HEK293T (cell line): ENCODE measurements around the gene CNNM3.

Experiments used
- CTCF ChIA-PET: fragments of 350-600 bp; formaldehyde crosslinking; extraction: SDS; loops from one replicate; lab custom pipeline; 2021; ENCODE audit warnings: antibody characterized with exemption, inconsistent platforms; lab: Yijun Ruan, JAX
- POLR2A ChIA-PET: fragments of 350-600 bp; formaldehyde crosslinking; extraction: SDS; loops from one replicate; lab custom pipeline; 2020; ENCODE audit warnings: antibody characterized with exemption, inconsistent platforms; lab: Yijun Ruan, JAX
- DNase-seq: peaks from one replicate; pipeline ENCODE4 v3.0.0; 2012; ENCODE audit warnings: mixed read lengths; ENCODE audit errors: extremely low spot score
- ARNT ChIP-seq: fragments of 450-650 bp; IDR thresholded peaks from 2 replicates; pipeline ENCODE4 v1.6.1; 2017; ENCODE audit warnings: mild to moderate bottlenecking
- BHLHE40 ChIP-seq: fragments of 450-650 bp; IDR thresholded peaks from 2 replicates; pipeline ENCODE4 v1.6.1; 2016; ENCODE audit warnings: mild to moderate bottlenecking, moderate library complexity, borderline replicate concordance
- CTBP1 ChIP-seq: fragments of 450-650 bp; IDR thresholded peaks from 2 replicates; pipeline ENCODE4 v1.6.1; 2016; ENCODE audit warnings: borderline replicate concordance
- ELF4 ChIP-seq: fragments of 450-650 bp; IDR thresholded peaks from 2 replicates; pipeline ENCODE4 v1.6.1; 2017; ENCODE audit warnings: antibody characterized with exemption
- FOXA1 ChIP-seq: fragments of 450-650 bp; IDR thresholded peaks from 2 replicates; pipeline ENCODE4 v1.6.1; 2016; ENCODE audit warnings: mild to moderate bottlenecking
- FOXK2 ChIP-seq: fragments of 450-650 bp; IDR thresholded peaks from 2 replicates; pipeline ENCODE4 v1.6.1; 2016; ENCODE audit warnings: mild to moderate bottlenecking
- FOXM1 ChIP-seq: fragments of 450-650 bp; IDR thresholded peaks from 2 replicates; pipeline ENCODE4 v1.6.1; 2017; ENCODE audit warnings: mild to moderate bottlenecking, borderline replicate concordance
- HDGF ChIP-seq: fragments of 450-650 bp; IDR thresholded peaks from 2 replicates; pipeline ENCODE4 v1.6.1; 2017; ENCODE audit warnings: antibody characterized with exemption, borderline replicate concordance
- L3MBTL2 ChIP-seq: fragments of 450-650 bp; conservative IDR thresholded peaks from 2 replicates; pipeline ENCODE4 v1.6.1; 2016; ENCODE audit warnings: mild to moderate bottlenecking
- LEF1 ChIP-seq: fragments of 450-650 bp; IDR thresholded peaks from 2 replicates; pipeline ENCODE4 v1.6.1; 2017; ENCODE audit warnings: mild to moderate bottlenecking, borderline replicate concordance
- NFRKB ChIP-seq: fragments of 450-650 bp; IDR thresholded peaks from 2 replicates; pipeline ENCODE4 v1.6.1; 2016; ENCODE audit warnings: mild to moderate bottlenecking, moderate library complexity
- PKNOX1 ChIP-seq: fragments of 450-650 bp; IDR thresholded peaks from 2 replicates; pipeline ENCODE4 v1.6.1; 2016
- SP1 ChIP-seq: fragments of 450-650 bp; IDR thresholded peaks from 2 replicates; pipeline ENCODE4 v1.6.1; 2017
- SUZ12 ChIP-seq: fragments of 450-650 bp; IDR thresholded peaks from 2 replicates; pipeline ENCODE4 v1.6.1; 2016; ENCODE audit warnings: mild to moderate bottlenecking
- TARDBP ChIP-seq: fragments of 450-650 bp; IDR thresholded peaks from 2 replicates; pipeline ENCODE4 v1.6.1; 2016
- ZNF384 ChIP-seq: fragments of 450-650 bp; IDR thresholded peaks from 2 replicates; pipeline ENCODE4 v1.6.1; 2016

Gene CNNM3

GRCh38 chr2:96838345-96839292 lies 22.6 kb downstream of the CNNM3 start:
- CTCF ChIA-PET = no interaction called here
- TF ChIP-seq FOXA1 (no peak), ZNF384 (no peak), SUZ12 (no peak), SP1 (no peak), FOXM1 (no peak), PKNOX1 (no peak), CTBP1 (no peak), L3MBTL2 (no peak), ARNT (no peak), BHLHE40 (no peak)
- POLR2A ChIA-PET = interaction anchor here (1.4 kb wide), 1 partner anchor 20 kb away, joined by 4 read pairs; the partner anchor contains the start of gene ANKRD39
- DNase-seq = no peak

DNA sequence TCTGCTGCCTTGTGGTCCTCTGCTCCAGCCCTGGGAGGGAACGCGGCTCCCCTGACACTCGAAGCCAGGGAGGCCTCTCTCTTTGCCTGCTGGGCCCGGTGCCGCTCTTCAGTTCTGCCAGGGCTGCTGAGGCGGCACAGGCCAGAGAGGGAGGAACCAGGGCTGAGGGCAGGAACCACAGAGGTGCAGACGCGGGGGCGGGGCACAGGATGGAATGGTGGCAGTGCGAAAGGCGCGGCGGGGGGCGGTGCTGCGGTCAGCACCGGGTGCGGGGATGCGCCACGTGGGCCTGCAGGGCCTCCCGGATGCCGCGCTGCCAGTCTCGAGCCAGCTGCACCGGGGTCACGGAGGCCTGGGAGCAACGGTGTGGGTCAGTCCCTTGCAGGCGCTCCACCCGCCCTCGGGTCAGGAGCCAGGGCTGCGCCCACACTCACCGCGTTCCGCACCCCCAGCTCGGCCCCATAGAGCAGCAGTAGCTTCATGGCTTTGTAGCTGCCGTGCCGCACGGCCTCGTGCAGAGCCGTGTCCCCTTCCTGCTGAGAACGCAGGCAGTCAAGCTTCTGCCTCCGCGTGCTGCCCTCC lies 23.3 kb downstream of the CNNM3 start:
- no peak for DNase-seq
- ChIA-PET POLR2A (interaction anchor here (1.4 kb wide), 1 partner anchor 19 kb away, joined by 4 read pairs; the partner anchor contains the start of gene ANKRD39), CTCF (no interaction called here)
- no peak for TF ChIP-seq ARNT
- no peak for TF ChIP-seq L3MBTL2
- TF ChIP-seq NFRKB = no peak
- TF ChIP-seq BHLHE40 = no peak
- no peak for TF ChIP-seq ZNF384
- TF ChIP-seq ELF4 = no peak
- TF ChIP-seq SP1 = no peak
- no peak for TF ChIP-seq PKNOX1
- no peak for TF ChIP-seq HDGF
- no peak for TF ChIP-seq CTBP1

DNA sequence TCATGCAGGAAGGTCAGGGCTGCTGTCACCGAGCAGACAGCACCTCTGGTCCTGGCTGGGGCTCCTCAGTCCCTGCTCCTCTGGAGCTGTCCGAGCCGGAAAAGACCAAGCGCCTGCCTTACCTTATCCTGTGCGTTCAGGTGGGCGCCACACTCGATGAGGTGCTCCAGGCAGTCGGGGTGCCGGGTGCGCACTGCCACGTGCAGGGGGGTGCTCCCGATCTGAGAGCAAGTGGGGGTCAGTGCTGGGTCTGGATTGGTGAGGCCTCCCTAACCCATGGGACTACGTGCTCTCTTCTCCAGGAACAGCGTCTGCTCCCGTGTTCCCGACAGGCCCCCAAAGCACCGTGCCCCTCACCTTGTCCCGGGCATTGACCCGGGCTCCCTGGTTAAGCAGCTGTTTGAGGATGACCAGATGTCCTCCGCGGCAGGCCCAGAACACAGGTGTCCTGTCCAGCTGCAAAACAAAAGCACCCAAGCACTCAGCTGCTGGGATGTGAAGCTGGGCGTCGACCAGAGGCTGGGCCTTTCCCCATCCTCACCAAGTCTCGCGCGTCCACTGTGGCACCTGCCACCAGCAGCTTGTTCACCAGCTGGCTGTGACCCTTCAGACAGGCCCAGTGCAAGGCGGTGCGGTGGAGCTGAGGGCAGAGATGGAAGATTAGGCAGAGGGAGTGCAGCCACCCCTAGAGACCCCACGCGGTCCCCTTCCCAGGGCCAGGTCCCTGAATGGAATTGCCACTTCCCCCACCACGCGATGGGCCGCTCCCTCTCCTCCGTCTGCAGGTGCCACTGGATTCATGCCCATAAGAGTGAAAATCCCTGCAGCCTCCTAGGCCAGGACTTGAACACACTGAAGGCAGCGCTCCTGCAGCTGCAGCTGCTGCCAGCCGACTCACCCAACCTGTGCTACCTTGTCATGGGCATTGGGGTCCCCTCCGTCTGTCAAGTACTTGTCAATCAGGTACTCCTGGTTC lies 24.1 kb downstream of the CNNM3 start:
- CTCF ChIA-PET = no interaction called here
- POLR2A ChIA-PET = no interaction called here
- no peak for DNase-seq
- TF ChIP-seq FOXM1 = no peak
- TF ChIP-seq ZNF384 = no peak
- no peak for TF ChIP-seq L3MBTL2
- no peak for TF ChIP-seq FOXA1
- TF ChIP-seq HDGF = no peak
- TF ChIP-seq TARDBP = no peak
- no peak for TF ChIP-seq CTBP1
- no peak for TF ChIP-seq FOXK2
- no peak for TF ChIP-seq BHLHE40
- no peak for TF ChIP-seq LEF1
- no peak for TF ChIP-seq ELF4
- TF ChIP-seq ARNT = no peak
- TF ChIP-seq NFRKB = no peak
- no peak for TF ChIP-seq PKNOX1
- no peak for TF ChIP-seq SP1
- no peak for TF ChIP-seq SUZ12

DNA sequence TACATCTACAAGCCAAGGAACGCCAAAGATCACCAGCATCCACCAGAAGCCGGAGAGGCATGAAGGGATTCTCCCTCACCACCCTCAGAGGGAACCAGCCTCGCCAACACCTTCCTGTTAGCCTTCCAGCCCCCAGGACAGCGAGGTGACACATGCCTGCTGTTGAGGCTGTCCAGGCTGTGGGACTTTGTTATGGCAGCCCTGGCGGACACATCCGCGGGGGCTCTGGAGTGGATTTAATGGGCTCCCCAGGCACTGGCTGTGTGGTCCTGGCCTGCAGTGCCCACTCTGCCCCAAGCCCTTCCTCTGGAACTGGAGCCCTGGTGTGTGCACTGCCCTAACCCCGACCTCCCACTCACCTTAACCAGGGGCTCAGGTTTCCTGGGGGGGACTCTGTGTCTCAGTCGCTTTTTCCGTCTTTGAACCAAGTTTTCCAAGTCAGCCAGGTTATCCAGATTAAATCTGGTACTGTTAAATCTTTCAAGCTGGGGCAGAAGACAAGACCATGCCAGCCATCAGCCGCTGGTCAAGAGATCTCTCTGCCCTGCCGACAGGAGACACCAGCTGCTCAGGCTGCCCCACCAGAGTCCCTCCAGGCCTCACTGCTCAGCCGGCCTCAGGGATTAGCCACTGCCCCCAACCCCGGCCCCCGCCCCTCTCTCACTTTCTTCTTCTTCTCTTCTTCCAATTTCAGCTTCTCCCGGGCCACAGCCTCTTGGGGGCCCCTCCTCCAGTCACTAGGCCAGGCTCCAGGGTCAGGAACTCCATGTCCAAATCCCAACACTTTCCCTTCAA lies 25.8 kb downstream of the CNNM3 start:
- no peak for DNase-seq
- CTCF ChIA-PET = interaction anchor here (0.6 kb wide), 2 partner anchors 29 to 1276 kb away, joined by 3 to 5 read pairs; no protein-coding TSS in a partner anchor

More for the DNA sequence above, 25.8 kb downstream of the CNNM3 start:
- TF ChIP-seq L3MBTL2 = no peak
- TF ChIP-seq SUZ12 = no peak
- no peak for TF ChIP-seq FOXK2
- TF ChIP-seq LEF1 = no peak
- no peak for TF ChIP-seq HDGF
- no peak for TF ChIP-seq TARDBP
- no peak for TF ChIP-seq BHLHE40
- TF ChIP-seq NFRKB = no peak
- TF ChIP-seq SP1 = no peak
- TF ChIP-seq CTBP1 = no peak
- TF ChIP-seq ARNT = no peak
- TF ChIP-seq ZNF384 = no peak
- POLR2A ChIA-PET = interaction anchor here (1.1 to 1.6 kb wide), 3 partner anchors 16 to 26 kb away, joined by 3 to 10 read pairs (median 3); partner anchors contain the start of genes ANKRD39 and CNNM3
